AG04449 (cell line): ENCODE data around the gene EXOC1L.

Experiments
- CTCF ChIA-PET: fragments of 350-600 bp; formaldehyde crosslinking; extraction: SDS; loops from one replicate; lab custom pipeline; 2021; ENCODE audit warnings: antibody characterized with exemption; lab: Yijun Ruan, JAX
- POLR2A ChIA-PET: fragments of 400-600, 350-600 bp; formaldehyde crosslinking; extraction: SDS; loops from one replicate; lab custom pipeline; 2020; ENCODE audit warnings: antibody characterized with exemption, inconsistent platforms; lab: Yijun Ruan, JAX
- DNase-seq: peaks from one replicate; pipeline ENCODE4 v3.0.0-alpha.2; 2010; ENCODE audit warnings: low read depth, low spot score
- H3K4me3 ChIP-seq: 2 replicates; pipeline ENCODE4 v1.5.1; 2011; ENCODE audit warnings: low read depth, mild to moderate bottlenecking, control low read depth, low read length
- CTCF ChIP-seq: IDR thresholded peaks from one replicate; pipeline ENCODE4 v1.5.1; 2011; ENCODE audit warnings: mild to moderate bottlenecking, moderate library complexity, low read length, control low read depth, inconsistent platforms; ENCODE audit not compliant: insufficient read depth; ENCODE audit errors: missing control alignments

The EXOC1L gene

GRCh38 chr4:55854129-55854528 is 34.5 kb downstream of the EXOC1L start:
- H3K4me3 ChIP-seq = peak overlapping the region; percentile 90
- no peak for DNase-seq
- ChIA-PET POLR2A (no interaction called here), CTCF (interaction anchor here (1.6 to 3.3 kb wide), 3 partner anchors 11 to 13 kb away, joined by 6 to 16 read pairs (median 11); no protein-coding TSS in a partner anchor)
- TF ChIP-seq CTCF = no peak

GRCh38 chr4:55857586-55857985 is 38.0 kb downstream of the EXOC1L start:
- TF ChIP-seq CTCF = no peak
- H3K4me3 ChIP-seq = no peak overlapping the region
- ChIA-PET CTCF (interaction anchor here (1.4 kb wide), 1 partner anchor 91 kb away, joined by 3 read pairs; the partner anchor contains the start of gene CEP135), POLR2A (no interaction called here)
- no peak for DNase-seq

- CTCF ChIA-PET = no interaction called here
- TF ChIP-seq CTCF = no peak
- POLR2A ChIA-PET = no interaction called here
- H3K4me3 ChIP-seq = no peak overlapping the region
- no peak for DNase-seq
Measured at GRCh38 chr4:55859711-55860110, 40.1 kb downstream of the EXOC1L start.

GRCh38 chr4:55864577-55865223 is 45.1 kb downstream of the EXOC1L start:
- no peak for TF ChIP-seq CTCF
- ChIA-PET CTCF (interaction anchor here (0.6 to 1.8 kb wide), 5 partner anchors 11 to 438 kb away, joined by 3 to 6 read pairs (median 3); partner anchors contain the start of gene EXOC1), POLR2A (no interaction called here)

GRCh38 chr4:55865228-55865806 is 45.7 kb downstream of the EXOC1L start:
- POLR2A ChIA-PET = no interaction called here
- no peak for DNase-seq
- CTCF ChIA-PET = interaction anchor here (0.6 to 2.9 kb wide), 9 partner anchors 11 to 935 kb away, joined by 3 to 17 read pairs (median 3); partner anchors contain the start of gene EXOC1
- TF ChIP-seq CTCF = no peak
- no peak overlapping the region for H3K4me3 ChIP-seq

More at GRCh38 chr4:55864577-55865223, 45.1 kb downstream of the EXOC1L start:
- no peak for DNase-seq
- H3K4me3 ChIP-seq = no peak overlapping the region

GRCh38 chr4:55866290-55866907 is 46.8 kb downstream of the EXOC1L start:
- no peak overlapping the region for H3K4me3 ChIP-seq
- DNase-seq = peak; percentile 78
- POLR2A ChIA-PET = interaction anchor here (1.0 kb wide), 1 partner anchor 83 kb away, joined by 3 read pairs; the partner anchor contains the start of gene CEP135
- TF ChIP-seq CTCF = no peak
- CTCF ChIA-PET = interaction anchor here (0.6 to 2.9 kb wide), 17 partner anchors 11 to 934 kb away, joined by 3 to 36 read pairs (median 3); partner anchors contain the start of gene SRD5A3
